ENCODE results near the gene PRSS53. TPM values are rescaled to one million over a fixed set of nuclear protein-coding genes. Genes with fewer than 3 reads are reported as not detected.

Gene PRSS53
- total and polyA plus RNA-seq, 2 experiments from 2014 or later, result 0.36 to 2.7 TPM

- Histone ChIP-seq H3K4me2 (no peak overlapping the region), H3F3A (replicated peaks; ENCODE audit: low read depth) (no peaks in the 10 kb centered on the region), H4K20me1 (replicated peaks; ENCODE audit: insufficient read depth) (no peaks in the 10 kb centered on the region; the same call in 1 of the 2 replicates), H3K4me1 (ENCODE audit: insufficient read depth) (no peaks in the 10 kb centered on the region), H3K36me3 (ENCODE audit: insufficient read depth) (no peaks in the 10 kb centered on the region), H3K27ac (ENCODE audit: low read depth) (no peak overlapping the region), H3K79me2 (replicated peaks; ENCODE audit: insufficient read depth) (no peaks in the 10 kb centered on the region), H2AFZ (no peak overlapping the region), H3K4me3 (no peak overlapping the region), H3K9me2 (ENCODE audit: insufficient read depth) (no peaks in the 10 kb centered on the region), H3K27me3 (ENCODE audit: insufficient read depth) (no peaks in the 10 kb centered on the region)
- Mint-ChIP-seq H3K27ac (no peak overlapping the region), H3K36me3 (ENCODE audit: low read depth) (peaks cover 22% of the 10 kb centered on the region), H3K27me3 (ENCODE audit: insufficient read depth, low read depth, poor library complexity) (peaks cover 16% of the 10 kb centered on the region), H3K4me1 (peaks cover 5% of the 10 kb centered on the region; the same call in 1 of the 3 replicates), H3K4me3 (no peak overlapping the region; the same call in 2 of the 3 replicates), H3K9me3 (no peaks in the 10 kb centered on the region)
- ATAC-seq, result no peak
- TF ChIP-seq NANOG (IDR thresholded peaks at IDR 0.05; ENCODE audit: borderline replicate concordance), result no peak
- TF ChIP-seq, protein P1, sequence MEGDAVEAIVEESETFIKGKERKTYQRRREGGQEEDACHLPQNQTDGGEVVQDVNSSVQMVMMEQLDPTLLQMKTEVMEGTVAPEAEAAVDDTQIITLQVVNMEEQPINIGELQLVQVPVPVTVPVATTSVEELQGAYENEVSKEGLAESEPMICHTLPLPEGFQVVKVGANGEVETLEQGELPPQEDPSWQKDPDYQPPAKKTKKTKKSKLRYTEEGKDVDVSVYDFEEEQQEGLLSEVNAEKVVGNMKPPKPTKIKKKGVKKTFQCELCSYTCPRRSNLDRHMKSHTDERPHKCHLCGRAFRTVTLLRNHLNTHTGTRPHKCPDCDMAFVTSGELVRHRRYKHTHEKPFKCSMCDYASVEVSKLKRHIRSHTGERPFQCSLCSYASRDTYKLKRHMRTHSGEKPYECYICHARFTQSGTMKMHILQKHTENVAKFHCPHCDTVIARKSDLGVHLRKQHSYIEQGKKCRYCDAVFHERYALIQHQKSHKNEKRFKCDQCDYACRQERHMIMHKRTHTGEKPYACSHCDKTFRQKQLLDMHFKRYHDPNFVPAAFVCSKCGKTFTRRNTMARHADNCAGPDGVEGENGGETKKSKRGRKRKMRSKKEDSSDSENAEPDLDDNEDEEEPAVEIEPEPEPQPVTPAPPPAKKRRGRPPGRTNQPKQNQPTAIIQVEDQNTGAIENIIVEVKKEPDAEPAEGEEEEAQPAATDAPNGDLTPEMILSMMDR (conservative IDR thresholded peaks at IDR 0.05; ENCODE audit: low read depth in 2 of 2), result no peak
- TF ChIP-seq, protein P2, sequence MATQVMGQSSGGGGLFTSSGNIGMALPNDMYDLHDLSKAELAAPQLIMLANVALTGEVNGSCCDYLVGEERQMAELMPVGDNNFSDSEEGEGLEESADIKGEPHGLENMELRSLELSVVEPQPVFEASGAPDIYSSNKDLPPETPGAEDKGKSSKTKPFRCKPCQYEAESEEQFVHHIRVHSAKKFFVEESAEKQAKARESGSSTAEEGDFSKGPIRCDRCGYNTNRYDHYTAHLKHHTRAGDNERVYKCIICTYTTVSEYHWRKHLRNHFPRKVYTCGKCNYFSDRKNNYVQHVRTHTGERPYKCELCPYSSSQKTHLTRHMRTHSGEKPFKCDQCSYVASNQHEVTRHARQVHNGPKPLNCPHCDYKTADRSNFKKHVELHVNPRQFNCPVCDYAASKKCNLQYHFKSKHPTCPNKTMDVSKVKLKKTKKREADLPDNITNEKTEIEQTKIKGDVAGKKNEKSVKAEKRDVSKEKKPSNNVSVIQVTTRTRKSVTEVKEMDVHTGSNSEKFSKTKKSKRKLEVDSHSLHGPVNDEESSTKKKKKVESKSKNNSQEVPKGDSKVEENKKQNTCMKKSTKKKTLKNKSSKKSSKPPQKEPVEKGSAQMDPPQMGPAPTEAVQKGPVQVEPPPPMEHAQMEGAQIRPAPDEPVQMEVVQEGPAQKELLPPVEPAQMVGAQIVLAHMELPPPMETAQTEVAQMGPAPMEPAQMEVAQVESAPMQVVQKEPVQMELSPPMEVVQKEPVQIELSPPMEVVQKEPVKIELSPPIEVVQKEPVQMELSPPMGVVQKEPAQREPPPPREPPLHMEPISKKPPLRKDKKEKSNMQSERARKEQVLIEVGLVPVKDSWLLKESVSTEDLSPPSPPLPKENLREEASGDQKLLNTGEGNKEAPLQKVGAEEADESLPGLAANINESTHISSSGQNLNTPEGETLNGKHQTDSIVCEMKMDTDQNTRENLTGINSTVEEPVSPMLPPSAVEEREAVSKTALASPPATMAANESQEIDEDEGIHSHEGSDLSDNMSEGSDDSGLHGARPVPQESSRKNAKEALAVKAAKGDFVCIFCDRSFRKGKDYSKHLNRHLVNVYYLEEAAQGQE (IDR thresholded peaks at IDR 0.05; ENCODE audit: unreplicated experiment), result no peak
- no peak for TF ChIP-seq EZH2phosphoT487 (IDR thresholded peaks at IDR 0.05; ENCODE audit: unreplicated experiment)
- TF ChIP-seq JUNB (IDR thresholded peaks at IDR 0.05; ENCODE audit: unreplicated experiment), result no peak
- TF ChIP-seq STAT1 (IDR thresholded peaks at IDR 0.05; ENCODE audit: unreplicated experiment), result no peak
- no peak for TF ChIP-seq POLR2AphosphoS5 (IDR thresholded peaks at IDR 0.05; ENCODE audit: low read depth)
- TF ChIP-seq, protein P3, sequence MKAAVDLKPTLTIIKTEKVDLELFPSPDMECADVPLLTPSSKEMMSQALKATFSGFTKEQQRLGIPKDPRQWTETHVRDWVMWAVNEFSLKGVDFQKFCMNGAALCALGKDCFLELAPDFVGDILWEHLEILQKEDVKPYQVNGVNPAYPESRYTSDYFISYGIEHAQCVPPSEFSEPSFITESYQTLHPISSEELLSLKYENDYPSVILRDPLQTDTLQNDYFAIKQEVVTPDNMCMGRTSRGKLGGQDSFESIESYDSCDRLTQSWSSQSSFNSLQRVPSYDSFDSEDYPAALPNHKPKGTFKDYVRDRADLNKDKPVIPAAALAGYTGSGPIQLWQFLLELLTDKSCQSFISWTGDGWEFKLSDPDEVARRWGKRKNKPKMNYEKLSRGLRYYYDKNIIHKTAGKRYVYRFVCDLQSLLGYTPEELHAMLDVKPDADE (IDR thresholded peaks at IDR 0.05), result no peak
- TF ChIP-seq, protein P4, sequence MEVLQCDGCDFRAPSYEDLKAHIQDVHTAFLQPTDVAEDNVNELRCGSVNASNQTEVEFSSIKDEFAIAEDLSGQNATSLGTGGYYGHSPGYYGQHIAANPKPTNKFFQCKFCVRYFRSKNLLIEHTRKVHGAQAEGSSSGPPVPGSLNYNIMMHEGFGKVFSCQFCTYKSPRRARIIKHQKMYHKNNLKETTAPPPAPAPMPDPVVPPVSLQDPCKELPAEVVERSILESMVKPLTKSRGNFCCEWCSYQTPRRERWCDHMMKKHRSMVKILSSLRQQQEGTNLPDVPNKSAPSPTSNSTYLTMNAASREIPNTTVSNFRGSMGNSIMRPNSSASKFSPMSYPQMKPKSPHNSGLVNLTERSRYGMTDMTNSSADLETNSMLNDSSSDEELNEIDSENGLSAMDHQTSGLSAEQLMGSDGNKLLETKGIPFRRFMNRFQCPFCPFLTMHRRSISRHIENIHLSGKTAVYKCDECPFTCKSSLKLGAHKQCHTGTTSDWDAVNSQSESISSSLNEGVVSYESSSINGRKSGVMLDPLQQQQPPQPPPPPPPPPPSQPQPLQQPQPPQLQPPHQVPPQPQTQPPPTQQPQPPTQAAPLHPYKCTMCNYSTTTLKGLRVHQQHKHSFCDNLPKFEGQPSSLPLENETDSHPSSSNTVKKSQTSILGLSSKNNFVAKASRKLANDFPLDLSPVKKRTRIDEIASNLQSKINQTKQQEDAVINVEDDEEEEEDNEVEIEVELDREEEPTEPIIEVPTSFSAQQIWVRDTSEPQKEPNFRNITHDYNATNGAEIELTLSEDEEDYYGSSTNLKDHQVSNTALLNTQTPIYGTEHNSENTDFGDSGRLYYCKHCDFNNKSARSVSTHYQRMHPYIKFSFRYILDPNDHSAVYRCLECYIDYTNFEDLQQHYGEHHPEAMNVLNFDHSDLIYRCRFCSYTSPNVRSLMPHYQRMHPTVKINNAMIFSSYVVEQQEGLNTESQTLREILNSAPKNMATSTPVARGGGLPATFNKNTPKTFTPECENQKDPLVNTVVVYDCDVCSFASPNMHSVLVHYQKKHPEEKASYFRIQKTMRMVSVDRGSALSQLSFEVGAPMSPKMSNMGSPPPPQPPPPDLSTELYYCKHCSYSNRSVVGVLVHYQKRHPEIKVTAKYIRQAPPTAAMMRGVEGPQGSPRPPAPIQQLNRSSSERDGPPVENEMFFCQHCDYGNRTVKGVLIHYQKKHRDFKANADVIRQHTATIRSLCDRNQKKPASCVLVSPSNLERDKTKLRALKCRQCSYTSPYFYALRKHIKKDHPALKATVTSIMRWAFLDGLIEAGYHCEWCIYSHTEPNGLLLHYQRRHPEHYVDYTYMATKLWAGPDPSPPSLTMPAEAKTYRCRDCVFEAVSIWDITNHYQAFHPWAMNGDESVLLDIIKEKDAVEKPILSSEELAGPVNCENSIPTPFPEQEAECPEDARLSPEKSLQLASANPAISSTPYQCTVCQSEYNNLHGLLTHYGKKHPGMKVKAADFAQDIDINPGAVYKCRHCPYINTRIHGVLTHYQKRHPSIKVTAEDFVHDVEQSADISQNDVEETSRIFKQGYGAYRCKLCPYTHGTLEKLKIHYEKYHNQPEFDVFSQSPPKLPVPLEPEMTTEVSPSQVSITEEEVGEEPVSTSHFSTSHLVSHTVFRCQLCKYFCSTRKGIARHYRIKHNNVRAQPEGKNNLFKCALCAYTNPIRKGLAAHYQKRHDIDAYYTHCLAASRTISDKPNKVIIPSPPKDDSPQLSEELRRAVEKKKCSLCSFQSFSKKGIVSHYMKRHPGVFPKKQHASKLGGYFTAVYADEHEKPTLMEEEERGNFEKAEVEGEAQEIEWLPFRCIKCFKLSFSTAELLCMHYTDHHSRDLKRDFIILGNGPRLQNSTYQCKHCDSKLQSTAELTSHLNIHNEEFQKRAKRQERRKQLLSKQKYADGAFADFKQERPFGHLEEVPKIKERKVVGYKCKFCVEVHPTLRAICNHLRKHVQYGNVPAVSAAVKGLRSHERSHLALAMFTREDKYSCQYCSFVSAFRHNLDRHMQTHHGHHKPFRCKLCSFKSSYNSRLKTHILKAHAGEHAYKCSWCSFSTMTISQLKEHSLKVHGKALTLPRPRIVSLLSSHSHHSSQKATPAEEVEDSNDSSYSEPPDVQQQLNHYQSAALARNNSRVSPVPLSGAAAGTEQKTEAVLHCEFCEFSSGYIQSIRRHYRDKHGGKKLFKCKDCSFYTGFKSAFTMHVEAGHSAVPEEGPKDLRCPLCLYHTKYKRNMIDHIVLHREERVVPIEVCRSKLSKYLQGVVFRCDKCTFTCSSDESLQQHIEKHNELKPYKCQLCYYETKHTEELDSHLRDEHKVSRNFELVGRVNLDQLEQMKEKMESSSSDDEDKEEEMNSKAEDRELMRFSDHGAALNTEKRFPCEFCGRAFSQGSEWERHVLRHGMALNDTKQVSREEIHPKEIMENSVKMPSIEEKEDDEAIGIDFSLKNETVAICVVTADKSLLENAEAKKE (CRISPR knock-in tag; IDR thresholded peaks at IDR 0.05), result no peak
- TF ChIP-seq CREB1 (CRISPR knock-in tag; IDR thresholded peaks at IDR 0.05; ENCODE audit: low read depth), result no peak
- TF ChIP-seq EZH2 (IDR thresholded peaks at IDR 0.05; ENCODE audit: low read depth, unreplicated experiment), result no peak
- DNase-seq (ENCODE audit: low spot score), result no peak
These were observed 3.3 kb downstream of the PRSS53 start for GRCh38 chr16:31085411-31085810.
